HG02973 (cell line): ENCODE data around the gene ASF1A.
A peak's percentile ranks its signal among the peaks of the same experiment; 100 is the strongest.

Experiments used
- ATAC-seq: cut with Tn5 transposase; IDR thresholded peaks from one replicate; pipeline ENCODE4 v1.9.1; 2021; ENCODE audit warnings: moderate library complexity; ENCODE audit not compliant: unreplicated experiment

Gene ASF1A

DNA sequence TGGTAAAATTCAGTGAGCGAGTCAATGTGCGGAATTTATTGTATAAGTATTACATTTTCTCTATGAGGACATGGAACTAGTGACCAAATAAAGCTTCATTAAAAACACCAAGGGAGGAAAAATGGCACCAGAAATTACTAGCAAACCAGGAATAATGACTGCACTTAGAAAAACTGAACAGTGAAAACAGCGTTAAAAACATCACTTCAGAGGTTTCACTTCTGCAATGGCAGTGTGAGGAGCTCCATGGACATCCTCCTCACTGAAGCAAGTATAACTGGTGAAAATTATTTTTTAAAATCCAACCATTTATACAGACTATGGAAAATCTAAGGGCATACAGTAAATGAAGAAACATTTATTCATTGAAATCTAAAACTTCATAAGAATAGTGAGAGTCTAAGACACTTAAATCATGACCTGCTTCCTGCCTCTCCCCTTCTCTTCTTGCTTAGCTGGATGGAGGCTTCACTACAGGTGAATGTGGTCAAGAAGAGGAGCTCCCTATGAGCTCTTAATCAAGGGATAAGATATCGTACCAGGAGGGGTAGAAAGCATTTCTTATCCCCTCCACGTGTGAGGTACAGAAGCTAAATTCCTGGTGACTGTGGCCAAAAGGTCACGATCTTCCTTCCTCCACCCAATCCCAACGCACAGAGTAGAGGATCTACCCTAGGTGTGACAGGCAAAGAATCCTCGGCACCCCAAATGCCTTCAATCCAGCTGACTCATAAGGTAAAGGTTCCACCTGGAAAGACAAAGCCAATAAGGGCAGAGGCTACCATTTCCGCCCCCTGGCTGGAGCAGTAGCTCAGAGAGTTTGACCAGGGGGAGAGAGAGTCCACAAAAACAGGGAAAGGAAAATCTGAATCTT lies 12.3 kb upstream of the ASF1A start:
- peak; percentile 83 for ATAC-seq

- ATAC-seq, result no peak
Measured at GRCh38 chr6:118882314-118882905, 11.5 kb upstream of the ASF1A start.

- ATAC-seq, result no peak
Measured at GRCh38 chr6:118886641-118887040, 7.3 kb upstream of the ASF1A start.

GRCh38 chr6:118889163-118889562 lies 4.8 kb upstream of the ASF1A start:
- ATAC-seq, result no peak

DNA sequence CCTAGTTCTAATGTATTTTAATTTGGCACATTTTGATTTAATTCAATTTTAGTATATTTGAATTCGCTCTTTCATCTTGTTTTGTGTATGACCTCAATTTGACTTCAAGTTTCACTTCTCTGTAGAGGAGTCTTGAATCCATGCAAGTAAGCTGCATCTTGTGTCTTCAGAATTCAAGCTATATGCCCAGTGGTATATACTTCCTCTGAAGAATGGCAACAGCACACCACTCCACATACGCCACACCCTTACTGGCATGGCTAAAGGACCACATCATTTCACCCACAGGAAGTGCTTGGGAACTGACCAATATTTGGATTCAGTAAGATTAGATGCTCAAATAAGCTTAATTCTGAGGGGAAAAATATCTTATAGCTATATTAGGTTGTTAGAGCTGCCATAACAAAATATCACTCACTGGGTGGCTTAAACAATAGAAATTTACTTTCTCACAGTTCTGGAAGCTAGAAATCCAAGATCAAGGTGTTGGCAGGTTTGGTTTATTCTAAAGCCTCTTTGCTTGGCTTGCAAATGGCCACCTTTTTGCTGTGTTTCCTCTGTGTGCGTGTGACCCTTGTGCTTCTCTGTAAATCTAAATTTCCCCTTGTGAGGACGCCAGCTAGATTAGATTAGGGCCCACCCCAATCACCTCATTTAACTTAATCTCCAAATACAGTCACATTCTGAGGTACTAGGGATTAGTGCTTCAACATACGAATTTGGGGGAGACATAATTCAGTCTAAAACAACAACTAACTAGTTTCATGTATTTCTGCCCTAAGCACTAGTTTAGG lies 2.8 kb upstream of the ASF1A start:
- ATAC-seq, result no peak

DNA sequence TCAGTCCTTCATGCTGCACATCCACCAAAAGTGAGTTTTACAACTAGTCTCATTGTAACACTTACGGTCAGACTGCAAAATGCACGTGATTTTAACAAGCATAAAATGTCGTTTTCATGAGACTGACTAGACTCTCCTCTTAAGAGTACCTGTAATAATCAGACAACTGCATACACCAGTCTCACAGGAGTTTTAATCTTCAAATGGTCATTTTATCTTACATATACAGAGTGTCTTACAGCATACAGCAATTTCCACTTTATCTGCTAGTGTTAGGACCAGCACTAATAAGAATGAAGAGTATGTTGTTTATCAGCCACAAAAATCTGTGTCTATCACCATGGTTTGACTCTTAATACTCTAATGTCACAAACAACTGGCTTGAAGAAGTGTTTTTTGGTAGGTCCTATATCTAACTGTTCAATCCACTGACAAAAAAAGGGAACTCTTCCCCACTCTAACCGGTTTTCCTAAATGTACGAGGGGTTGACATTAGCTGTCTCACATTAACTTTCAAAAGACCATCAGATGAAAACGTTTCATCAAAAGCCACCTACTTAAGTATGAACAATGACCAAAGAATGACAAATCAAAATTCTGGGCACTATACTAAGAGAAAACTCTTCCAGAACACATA lies 1.5 kb upstream of the ASF1A start:
- no peak for ATAC-seq

DNA sequence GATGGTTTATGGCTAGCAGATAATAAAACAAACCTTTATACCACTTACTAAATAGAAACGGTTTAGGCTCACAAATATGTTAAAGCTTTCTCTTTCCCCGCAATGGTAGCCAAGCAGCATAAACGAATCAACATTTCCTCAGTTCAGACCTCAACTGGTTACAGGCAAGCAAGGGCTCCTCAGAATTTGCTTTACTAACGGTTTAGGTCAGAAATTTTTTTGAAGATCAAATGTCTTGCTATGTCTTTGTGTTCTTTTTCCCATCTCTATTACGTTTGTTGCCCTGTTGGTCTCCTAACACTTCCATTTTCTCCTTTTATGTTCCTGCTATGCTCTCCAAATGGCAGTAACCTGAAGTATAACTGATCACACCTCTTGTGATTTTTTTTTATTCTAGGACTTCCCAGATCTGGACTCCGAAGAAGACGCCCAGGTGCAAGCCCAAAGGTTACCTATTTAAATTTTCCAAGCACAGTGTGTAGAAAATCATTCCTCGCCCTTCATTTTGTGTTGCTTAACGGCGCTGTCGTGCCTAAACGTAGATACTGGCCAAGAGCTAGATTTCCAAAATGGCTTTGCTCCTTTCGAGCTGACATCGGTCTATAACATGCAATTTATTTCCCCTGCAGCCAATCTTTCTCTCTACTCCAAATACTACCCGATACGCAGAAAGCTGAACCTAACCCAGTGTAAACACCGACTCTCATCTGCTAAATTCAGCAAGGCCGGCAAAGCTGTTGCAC lies 717 bp upstream of the ASF1A start:
- ATAC-seq, result no peak

DNA sequence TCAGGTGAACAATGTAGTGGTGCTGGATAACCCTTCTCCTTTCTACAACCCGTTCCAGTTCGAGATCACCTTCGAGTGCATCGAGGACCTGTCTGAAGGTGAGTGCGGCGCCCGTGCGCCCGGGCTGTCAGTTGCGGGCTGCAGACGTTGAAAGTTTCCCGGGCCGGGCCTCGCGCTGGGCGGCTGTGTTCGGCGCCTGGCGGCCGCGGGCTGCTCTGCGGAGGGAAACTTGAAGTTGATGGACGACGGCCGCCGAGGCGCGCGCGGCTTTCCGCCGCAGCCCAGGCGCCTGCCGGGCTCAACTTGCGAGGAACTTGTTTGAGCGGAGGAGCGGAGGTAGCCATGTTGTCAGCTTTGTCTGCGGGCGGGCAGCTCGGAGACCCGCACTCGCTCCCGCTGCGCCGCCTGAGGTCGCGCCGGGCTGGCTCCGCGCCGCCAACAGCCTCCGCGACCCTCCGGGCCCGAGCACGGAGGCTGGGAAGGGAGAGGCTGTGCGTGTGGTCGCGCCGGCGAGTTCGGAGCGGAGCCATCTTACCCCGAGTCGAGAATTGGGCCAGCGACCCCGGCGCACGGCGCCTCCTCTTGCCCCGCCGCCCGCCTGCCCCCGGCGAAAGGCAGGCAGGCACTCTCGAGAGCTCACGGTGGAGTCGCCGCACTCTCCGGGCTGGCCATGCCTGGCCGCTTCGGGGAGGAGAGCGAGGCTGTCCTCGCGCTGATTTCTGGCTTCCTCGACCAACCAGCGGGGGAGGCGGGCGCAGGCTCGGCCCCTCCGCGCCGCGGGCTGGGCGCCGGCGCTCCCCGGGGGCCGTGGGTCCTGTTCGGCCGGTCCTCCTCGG lies 691 bp downstream of the ASF1A start:
- ATAC-seq, result peak; percentile 31

GRCh38 chr6:118895261-118895560 lies 1.3 kb downstream of the ASF1A start:
- ATAC-seq, result no peak

DNA sequence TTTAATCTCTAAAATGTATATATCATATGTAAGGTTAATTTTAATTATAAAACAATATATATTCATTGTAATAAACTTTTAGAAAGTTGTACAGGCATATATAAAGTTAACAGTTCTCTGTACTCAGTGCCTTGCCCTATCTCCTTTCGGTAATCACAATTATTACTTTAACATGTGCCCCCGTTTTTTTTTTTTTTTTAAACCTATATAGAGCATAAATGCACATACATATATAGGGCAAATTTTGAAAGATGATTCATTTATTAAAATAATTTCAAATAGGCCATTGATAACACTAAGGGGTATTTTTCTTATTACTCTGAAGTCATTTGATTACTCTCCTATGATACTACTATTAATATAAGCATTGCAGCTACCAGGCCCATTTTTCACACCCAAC lies 1.9 kb downstream of the ASF1A start:
- no peak for ATAC-seq

DNA sequence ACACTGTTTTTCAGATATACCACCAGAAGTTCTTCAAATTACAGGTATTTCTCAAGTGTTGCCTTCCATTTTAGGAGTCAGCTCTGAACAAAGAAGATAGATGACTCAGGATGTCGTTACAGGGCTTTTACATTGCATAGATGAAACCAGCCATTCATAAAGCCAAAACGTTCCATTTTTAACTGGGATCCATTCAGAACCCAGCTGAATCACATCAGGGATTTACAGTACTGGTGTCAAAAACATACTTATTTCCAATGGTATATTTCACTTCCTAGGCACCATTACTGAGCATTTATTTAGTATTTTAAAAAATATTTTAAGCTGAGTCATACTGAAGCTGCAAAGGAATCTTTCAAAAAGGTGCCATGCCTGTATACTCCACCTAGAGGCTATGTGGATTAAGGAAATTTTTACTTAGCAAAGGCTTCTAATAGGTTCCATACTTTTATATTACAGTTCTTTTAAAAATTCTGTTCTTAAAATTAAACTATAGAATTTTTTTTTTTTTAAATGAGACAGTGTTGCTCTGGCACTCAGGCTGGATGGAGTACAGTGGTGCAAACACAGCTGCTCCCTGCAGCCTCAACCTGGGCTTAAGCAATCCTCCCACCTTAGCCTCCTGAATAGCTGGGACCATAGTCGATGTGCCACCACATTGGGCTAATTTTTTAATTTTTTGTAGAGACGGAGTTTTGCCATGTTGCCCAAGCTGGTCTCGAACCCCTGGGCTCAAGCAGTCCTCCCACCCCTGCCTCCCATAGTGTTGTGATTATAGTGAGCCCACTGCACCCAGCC lies 2.6 kb downstream of the ASF1A start:
- ATAC-seq, result peak; percentile 20

- no peak for ATAC-seq
Measured at GRCh38 chr6:118897386-118897785, 3.4 kb downstream of the ASF1A start.

GRCh38 chr6:118899948-118900347 lies 6.0 kb downstream of the ASF1A start:
- ATAC-seq, result no peak

DNA sequence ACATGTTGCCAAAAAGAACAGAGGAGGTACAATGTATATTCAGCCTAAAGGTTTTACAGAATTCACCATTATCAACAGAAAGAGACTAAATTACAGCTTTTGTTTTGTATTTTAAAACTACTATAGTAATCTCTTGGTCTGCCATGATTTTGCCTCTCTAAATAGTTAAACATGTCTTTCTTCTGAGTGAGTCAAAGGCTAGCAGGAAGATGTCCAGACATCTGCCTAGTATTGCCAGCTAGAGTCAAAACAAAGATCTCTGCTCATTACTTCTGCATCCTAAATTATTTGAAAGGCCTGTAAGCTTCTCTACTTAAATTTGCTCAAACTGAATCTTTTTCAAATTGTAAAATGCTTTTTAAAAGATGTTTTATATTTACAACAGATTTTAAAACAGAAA lies 8.8 kb downstream of the ASF1A start:
- ATAC-seq, result no peak

GRCh38 chr6:118903138-118903537 lies 9.2 kb downstream of the ASF1A start:
- ATAC-seq, result no peak

GRCh38 chr6:118903691-118904090 lies 9.7 kb downstream of the ASF1A start:
- ATAC-seq, result no peak

DNA sequence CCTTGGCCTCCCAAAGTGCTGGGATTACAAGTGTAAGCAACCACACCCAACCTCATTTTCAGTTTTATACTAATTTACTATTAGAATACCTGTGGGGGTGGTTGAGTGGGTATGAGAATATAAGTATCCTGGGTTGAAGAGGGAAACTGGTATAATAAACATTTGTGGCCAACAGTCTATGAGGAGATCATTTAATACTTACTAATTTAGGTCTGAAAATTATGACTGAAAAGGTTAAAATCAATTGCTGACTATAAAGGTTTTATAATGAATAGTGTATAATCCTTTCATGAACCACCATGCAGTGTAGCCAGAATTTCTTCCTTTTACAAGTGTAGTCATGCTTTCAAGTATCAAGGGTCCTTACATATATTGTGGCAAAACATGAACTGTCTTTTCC lies 11.1 kb downstream of the ASF1A start:
- no peak for ATAC-seq

GRCh38 chr6:118905851-118906250 lies 11.9 kb downstream of the ASF1A start:
- no peak for ATAC-seq

DNA sequence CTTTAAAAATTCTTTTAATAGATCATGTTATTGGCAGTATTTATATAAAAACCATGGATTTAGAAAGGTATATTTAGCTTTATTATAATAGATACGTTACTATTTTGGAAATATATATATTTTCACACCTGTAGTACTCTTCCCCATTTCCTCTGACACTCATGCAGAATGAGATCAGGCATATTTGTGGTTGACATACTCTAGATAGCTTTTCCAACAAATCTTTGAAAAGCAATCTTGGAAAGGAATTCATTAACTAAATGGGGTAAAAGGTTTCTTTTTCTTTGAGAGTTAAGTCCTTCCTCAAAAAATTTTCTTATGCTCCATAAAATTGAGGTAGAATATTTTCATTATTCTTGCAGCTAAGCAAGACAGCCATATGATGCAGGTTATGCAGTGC lies 14.5 kb downstream of the ASF1A start:
- ATAC-seq, result no peak
